Ishikawa (cell line): ENCODE measurements around the gene LGALS7B.

Source experiments
- CEBPB ChIP-seq: IDR thresholded peaks from 2 replicates; pipeline ENCODE4 v1.6.1; 2012
- CREB1 ChIP-seq: IDR thresholded peaks from 2 replicates; pipeline ENCODE4 v1.6.1; 2012; ENCODE audit warnings: low read depth
- EGR1 ChIP-seq: IDR thresholded peaks from 2 replicates; pipeline ENCODE4 v1.6.1; 2012
- EP300 ChIP-seq: IDR thresholded peaks from 2 replicates; pipeline ENCODE4 v1.6.1; 2012; ENCODE audit warnings: borderline replicate concordance
- FOXM1 ChIP-seq: IDR thresholded peaks from 2 replicates; pipeline ENCODE4 v1.6.1; 2012; ENCODE audit warnings: low read depth, borderline replicate concordance
- NFIC ChIP-seq: IDR thresholded peaks from 2 replicates; pipeline ENCODE4 v1.6.1; 2012
- RAD21 ChIP-seq: IDR thresholded peaks from 2 replicates; pipeline ENCODE4 v1.6.1; 2012; ENCODE audit warnings: low read depth
- TAF1 ChIP-seq: IDR thresholded peaks from 2 replicates; pipeline ENCODE4 v1.6.1; 2012; ENCODE audit warnings: low read depth, mild to moderate bottlenecking
- TCF12 ChIP-seq: IDR thresholded peaks from 2 replicates; pipeline ENCODE4 v1.6.1; 2012; ENCODE audit warnings: low read depth
- TEAD4 ChIP-seq: IDR thresholded peaks from 2 replicates; pipeline ENCODE4 v1.6.1; 2012
- YY1 ChIP-seq: IDR thresholded peaks from 2 replicates; pipeline ENCODE4 v1.6.1; 2012; ENCODE audit warnings: low read depth
- ZBTB7A ChIP-seq: IDR thresholded peaks from 2 replicates; pipeline ENCODE4 v1.6.1; 2012; ENCODE audit warnings: low read depth
- TF ChIP-seq, protein P1 (sequence below): IDR thresholded peaks from 2 replicates; pipeline ENCODE4 v1.6.1; 2012
- TF ChIP-seq, protein P2 (sequence below): IDR thresholded peaks from 2 replicates; pipeline ENCODE4 v1.6.1; 2012
- TF ChIP-seq, protein P3 (sequence below): IDR thresholded peaks from 2 replicates; pipeline ENCODE4 v1.6.1; 2012; ENCODE audit warnings: low read depth, mild to moderate bottlenecking

Gene LGALS7B

GRCh38 chr19:38815059-38816001, 26.3 kb downstream of the LGALS7B start:
- TF ChIP-seq, protein P1, sequence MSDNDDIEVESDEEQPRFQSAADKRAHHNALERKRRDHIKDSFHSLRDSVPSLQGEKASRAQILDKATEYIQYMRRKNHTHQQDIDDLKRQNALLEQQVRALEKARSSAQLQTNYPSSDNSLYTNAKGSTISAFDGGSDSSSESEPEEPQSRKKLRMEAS, result no peak
- TF ChIP-seq RAD21 (no peak), ZBTB7A (no peak), EGR1 (no peak), FOXM1 (no peak), TCF12 (no peak), CEBPB (no peak), TAF1 (no peak), NFIC (no peak), EP300 (no peak), YY1 (no peak), CREB1 (no peak), TEAD4 (no peak)
- TF ChIP-seq, protein P2, sequence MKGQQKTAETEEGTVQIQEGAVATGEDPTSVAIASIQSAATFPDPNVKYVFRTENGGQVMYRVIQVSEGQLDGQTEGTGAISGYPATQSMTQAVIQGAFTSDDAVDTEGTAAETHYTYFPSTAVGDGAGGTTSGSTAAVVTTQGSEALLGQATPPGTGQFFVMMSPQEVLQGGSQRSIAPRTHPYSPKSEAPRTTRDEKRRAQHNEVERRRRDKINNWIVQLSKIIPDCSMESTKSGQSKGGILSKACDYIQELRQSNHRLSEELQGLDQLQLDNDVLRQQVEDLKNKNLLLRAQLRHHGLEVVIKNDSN, result no peak
- TF ChIP-seq, protein P3, sequence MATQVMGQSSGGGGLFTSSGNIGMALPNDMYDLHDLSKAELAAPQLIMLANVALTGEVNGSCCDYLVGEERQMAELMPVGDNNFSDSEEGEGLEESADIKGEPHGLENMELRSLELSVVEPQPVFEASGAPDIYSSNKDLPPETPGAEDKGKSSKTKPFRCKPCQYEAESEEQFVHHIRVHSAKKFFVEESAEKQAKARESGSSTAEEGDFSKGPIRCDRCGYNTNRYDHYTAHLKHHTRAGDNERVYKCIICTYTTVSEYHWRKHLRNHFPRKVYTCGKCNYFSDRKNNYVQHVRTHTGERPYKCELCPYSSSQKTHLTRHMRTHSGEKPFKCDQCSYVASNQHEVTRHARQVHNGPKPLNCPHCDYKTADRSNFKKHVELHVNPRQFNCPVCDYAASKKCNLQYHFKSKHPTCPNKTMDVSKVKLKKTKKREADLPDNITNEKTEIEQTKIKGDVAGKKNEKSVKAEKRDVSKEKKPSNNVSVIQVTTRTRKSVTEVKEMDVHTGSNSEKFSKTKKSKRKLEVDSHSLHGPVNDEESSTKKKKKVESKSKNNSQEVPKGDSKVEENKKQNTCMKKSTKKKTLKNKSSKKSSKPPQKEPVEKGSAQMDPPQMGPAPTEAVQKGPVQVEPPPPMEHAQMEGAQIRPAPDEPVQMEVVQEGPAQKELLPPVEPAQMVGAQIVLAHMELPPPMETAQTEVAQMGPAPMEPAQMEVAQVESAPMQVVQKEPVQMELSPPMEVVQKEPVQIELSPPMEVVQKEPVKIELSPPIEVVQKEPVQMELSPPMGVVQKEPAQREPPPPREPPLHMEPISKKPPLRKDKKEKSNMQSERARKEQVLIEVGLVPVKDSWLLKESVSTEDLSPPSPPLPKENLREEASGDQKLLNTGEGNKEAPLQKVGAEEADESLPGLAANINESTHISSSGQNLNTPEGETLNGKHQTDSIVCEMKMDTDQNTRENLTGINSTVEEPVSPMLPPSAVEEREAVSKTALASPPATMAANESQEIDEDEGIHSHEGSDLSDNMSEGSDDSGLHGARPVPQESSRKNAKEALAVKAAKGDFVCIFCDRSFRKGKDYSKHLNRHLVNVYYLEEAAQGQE, result no peak

GRCh38 chr19:38816131-38816750, 27.2 kb downstream of the LGALS7B start:
- TF ChIP-seq TCF12 (no peak), EGR1 (no peak), TEAD4 (no peak), CEBPB (no peak), RAD21 (no peak), TAF1 (no peak), CREB1 (no peak), NFIC (no peak), EP300 (no peak)
- TF ChIP-seq, protein P2, result no peak
- TF ChIP-seq, protein P1, result no peak
- TF ChIP-seq, protein P3, result no peak

DNA sequence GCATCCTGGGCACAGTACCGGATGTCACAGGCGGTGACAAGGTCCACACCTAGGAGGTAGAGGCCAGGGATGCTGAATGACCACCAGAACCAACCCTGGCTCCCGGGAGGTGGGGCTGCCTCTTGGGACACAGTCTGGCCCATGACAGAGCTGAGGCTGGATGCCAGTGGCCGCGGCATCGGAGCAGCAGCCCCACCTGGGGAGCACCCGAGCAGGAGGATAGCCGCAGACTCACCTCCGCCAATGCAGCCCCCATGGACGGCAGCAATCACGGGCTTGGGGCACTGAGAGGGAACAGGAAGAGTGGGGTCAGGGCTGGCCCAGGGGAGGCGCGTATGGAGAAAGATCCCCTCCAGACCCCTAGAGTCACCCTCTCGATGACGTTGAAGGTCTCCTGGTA, 28.1 kb downstream of the LGALS7B start:
- TF ChIP-seq CREB1 (no peak), EP300 (no peak), FOXM1 (no peak), YY1 (no peak), TEAD4 (no peak), ZBTB7A (no peak), RAD21 (no peak), NFIC (no peak), TAF1 (no peak), EGR1 (no peak)
- TF ChIP-seq, protein P2, result no peak
- TF ChIP-seq, protein P3, result no peak
- TF ChIP-seq, protein P1, result no peak
